ENCODE data around the gene MAP3K2.

Gene MAP3K2

DNA sequence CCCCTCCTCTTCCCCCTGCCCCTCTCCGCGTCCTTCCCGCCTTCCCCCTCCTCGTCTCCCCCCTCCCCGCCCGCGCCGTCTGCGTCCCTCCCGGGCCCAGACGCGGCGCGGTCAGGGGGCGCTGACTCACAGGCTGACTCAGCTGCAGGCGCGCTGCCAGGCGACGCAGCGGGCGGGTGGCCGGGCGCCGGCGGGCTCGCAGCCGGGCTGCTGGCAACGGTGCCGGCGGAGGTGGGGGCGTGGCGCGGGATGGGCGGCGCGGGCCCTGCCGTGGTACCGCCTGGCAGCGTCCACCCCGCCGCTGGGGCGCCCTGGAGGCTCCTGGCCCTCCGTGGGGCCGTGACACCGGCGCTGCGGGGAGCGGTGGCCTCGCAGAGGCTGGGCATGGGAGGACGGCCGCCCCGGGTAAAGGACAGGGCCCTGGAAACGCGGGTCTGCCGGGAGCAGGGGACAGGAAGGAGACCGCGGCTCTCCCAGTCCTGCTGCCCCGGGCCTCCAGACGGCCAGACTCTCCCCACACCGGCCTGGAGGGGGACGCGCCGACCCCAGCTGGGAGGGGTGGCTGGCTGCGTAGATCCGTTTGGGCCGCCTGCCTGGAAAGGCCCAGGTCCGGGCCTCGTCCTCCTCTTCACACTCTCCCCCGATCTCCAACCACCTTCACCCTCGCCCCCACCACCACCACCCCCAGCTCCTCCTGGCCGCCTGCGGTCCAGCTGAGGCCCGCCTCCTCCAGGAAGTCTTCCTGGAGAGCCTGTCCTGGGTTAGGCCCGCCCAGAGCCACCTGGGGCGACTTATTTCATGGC, 20.4 kb upstream of the MAP3K2 start:
- TF ChIP-seq CTCF (IDR thresholded peaks at IDR 0.05; ENCODE audit: low read depth, low read length), result no peak

GRCh38 chr2:127407661-127408003, 19.9 kb upstream of the MAP3K2 start:
- no peak overlapping the region for H3K4me3 ChIP-seq (ENCODE audit: low read depth, low read length)
- no peak for TF ChIP-seq CTCF (IDR thresholded peaks at IDR 0.05; ENCODE audit: low read depth, low read length)

More for the DNA sequence above, 20.4 kb upstream of the MAP3K2 start:
- H3K4me3 ChIP-seq (ENCODE audit: low read depth, low read length), result peak overlapping the region; percentile 47

DNA sequence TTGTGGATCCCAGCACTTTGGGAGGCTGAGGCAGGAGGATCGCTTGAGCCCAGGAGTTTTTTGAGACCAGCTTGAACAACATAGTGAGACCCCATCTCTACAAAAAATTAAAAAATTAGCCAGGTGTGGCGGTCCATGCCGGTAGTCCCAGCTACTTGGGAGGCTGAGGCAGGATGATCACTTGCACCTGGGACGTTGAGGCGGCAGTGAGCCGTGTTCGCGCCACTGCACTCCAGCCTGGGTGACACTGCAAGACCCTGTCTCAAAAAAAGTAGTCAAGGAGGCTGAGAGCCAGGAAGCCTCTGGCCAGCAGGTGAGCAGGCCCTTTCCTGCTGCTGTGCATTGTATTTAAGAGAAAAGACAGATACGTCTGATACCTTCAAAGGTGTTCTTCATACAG, 19.3 kb upstream of the MAP3K2 start:
- no peak for TF ChIP-seq CTCF (IDR thresholded peaks at IDR 0.05; ENCODE audit: low read depth, low read length)
- H3K4me3 ChIP-seq (ENCODE audit: low read depth, low read length), result no peak overlapping the region

DNA sequence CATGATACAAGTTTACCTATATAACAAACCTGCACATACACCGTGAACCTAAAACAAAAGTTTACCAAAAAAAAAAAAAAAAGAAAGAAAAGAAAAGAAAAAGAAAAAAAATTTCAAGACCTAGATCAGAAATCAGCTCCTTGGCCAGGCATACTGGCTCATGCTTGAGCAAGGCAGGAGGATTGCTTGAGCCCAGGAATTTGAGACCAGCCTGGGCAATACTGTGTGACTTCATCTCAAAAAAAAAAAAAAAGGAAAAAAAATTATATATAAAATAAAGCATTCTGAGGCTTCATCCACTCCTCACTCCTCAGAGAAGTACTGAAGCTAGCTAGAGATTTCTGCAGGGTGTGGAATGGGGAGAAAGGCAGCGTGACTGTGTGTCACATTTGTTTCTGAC, 18.7 kb upstream of the MAP3K2 start:
- H3K4me3 ChIP-seq (ENCODE audit: low read depth, low read length), result no peak overlapping the region

DNA sequence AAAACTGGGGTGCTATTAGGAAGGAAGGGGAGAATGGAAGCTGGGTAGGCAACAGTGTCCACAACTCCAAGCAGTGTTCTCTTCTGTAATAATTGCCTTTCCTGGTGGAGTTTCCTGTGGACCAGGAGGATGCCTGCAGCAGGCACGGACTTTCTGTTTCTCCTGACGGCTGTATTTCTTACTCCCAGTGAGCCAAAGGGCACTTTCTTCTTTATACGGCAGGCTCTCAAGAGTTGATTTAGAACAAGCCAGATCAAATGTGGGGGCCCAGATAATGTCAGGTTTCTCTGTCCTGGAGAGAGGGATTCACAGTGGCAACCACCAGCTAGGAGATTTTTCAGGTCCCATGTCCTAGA, 17.5 kb upstream of the MAP3K2 start:
- no peak overlapping the region for H3K4me3 ChIP-seq (ENCODE audit: low read depth, low read length)
- TF ChIP-seq CTCF (IDR thresholded peaks at IDR 0.05; ENCODE audit: low read depth, low read length), result no peak

More for the DNA sequence above, 18.7 kb upstream of the MAP3K2 start:
- no peak for TF ChIP-seq CTCF (IDR thresholded peaks at IDR 0.05; ENCODE audit: low read depth, low read length)

DNA sequence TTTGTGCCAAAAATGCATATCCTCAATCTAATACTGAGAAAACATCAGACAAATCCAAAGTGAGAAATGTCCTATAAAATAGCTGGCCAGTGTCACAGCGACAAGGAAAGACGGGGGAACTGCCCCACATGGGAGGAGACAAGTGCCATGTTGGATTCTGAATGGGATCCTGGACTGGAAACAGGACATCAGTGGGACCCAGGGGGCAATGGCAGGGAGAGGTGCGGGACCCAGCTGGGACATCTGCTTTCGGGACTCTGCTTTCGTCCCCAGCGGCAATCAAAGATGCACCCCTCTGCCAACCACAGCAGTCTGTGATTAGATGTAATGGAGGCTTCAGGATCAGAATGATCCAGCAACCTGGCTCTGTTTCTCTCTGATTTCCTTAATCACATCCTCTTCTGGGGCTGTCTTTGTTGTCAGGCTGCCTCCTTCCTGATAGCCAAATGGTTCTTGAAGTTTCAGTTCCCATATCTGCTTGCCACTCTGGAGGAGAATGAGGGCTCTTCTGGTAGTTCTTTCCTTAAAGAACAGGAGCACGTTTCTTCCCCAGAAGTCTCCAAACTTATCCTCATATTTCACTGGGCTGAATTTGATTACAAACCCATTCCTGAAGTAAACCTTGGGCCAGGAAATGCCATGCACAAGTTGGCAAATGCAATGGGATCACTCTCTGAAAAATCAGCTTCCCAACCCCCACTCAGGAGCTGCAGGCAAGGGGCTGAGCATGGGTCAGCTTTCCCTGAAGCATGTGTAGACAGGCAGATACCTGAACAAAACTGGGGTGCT, 16.9 kb upstream of the MAP3K2 start:
- no peak overlapping the region for H3K4me3 ChIP-seq (ENCODE audit: low read depth, low read length)
- TF ChIP-seq CTCF (IDR thresholded peaks at IDR 0.05; ENCODE audit: low read depth, low read length), result no peak

DNA sequence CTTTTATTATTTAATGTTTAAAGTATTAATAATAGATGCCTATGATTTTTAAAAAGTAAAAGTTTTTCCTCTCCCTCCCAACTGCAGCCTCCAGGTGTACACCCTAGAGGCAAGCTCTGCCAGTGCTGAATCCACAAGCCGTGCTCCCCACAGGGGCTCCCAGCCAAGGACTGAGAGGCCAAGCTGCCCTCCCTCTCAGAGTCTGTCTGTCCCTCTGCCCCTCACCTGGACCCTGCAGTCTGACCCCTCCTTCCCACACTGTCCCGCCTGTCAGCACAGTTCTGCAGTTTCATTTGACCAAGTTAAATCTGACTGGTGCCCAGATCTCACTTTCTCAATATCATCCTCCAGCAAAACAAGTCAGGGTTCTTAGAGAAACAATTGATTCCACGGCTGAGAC, 15.7 kb upstream of the MAP3K2 start:
- TF ChIP-seq CTCF (IDR thresholded peaks at IDR 0.05; ENCODE audit: low read depth, low read length), result no peak
- H3K4me3 ChIP-seq (ENCODE audit: low read depth, low read length), result no peak overlapping the region

All from WI38 (cell line).